Measurements from ENCODE around the gene PRKG1.

GRCh38 chr10:51846856-51847506, 772.7 kb downstream of the PRKG1 start:
- no peak for TF ChIP-seq CTCF (IDR thresholded peaks at IDR 0.05; ENCODE audit: borderline replicate concordance, extremely low read depth, low read length, poor library complexity, severe bottlenecking)
- TF ChIP-seq EZH2 (IDR thresholded peaks at IDR 0.05; ENCODE audit: borderline replicate concordance, low read depth, low read length, severe bottlenecking) = no peak
